GM12878 (cell line): ENCODE results near the gene CLEC1A. TPM values are rescaled to one million over a fixed set of nuclear protein-coding genes. Genes with fewer than 3 reads are reported as not detected.

ENCODE experiments used
- ATAC-seq: fragments of 200-7000 bp; cut with Tn5 transposase; 3 replicates; pipeline ENCODE4 v1.9.1; 2020; ENCODE audit warnings: mild to moderate bottlenecking, moderate library complexity
- BruUV-seq: library from RNA; stranded (reverse); fragments of 400-500 nt; replicated peaks from 2 replicates; lab custom pipeline; 2021; lab: Mats Ljungman, UMichigan
- CTCF ChIA-PET: fragments of 300-600 bp; sonication (Branson Sonifier 250); formaldehyde crosslinking; extraction: SDS; loops from one replicate; lab custom pipeline; 2021; ENCODE audit warnings: inconsistent platforms; lab: Yijun Ruan, JAX
- POLR2A ChIA-PET: fragments of 350-600 bp; formaldehyde crosslinking; extraction: SDS; loops from one replicate; lab custom pipeline; 2021; ENCODE audit warnings: inconsistent platforms; lab: Charles Lee
- RAD21 ChIA-PET: fragments of 300-600 bp; sonication (Branson Sonifier 250); formaldehyde crosslinking; loops from one replicate; lab custom pipeline; 2023; ENCODE audit warnings: antibody characterized with exemption; ENCODE audit not compliant: unreplicated experiment; lab: Charles Lee
- SMC1A ChIA-PET: fragments of 300-600 bp; sonication (Branson Sonifier 250); formaldehyde crosslinking; loops from one replicate; lab custom pipeline; 2023; ENCODE audit not compliant: unreplicated experiment, uncharacterized antibody; lab: Charles Lee
- DNase-seq: peaks from one replicate; pipeline ENCODE4 v3.0.0-alpha.2; 2011; ENCODE audit warnings: low read depth, low spot score
- FAIRE-seq: peaks from 3 replicates; lab custom pipeline; 2011; peaks lifted over from hg19 to GRCh38; lab: Jason Lieb, UNC
- H2AFZ ChIP-seq: 2 replicates; pipeline ENCODE4 v1.6.0; 2011; ENCODE audit warnings: low read depth, low read length, control low read depth; ENCODE audit not compliant: control insufficient read depth
- H3K27ac ChIP-seq: 2 replicates; pipeline ENCODE4 v1.5.1; 2011; ENCODE audit warnings: control low read depth; ENCODE audit not compliant: control insufficient read depth, insufficient read depth
- H3K27me3 ChIP-seq, 2 experiments: replicated peaks in 1 of 2; 2 replicates each; pipeline versions ENCODE4 v1.6.0 to v1.6.1; 2011; ENCODE audit warnings: low read length in 1 of 2; ENCODE audit not compliant: control insufficient read depth in 2 of 2, insufficient read depth in 2 of 2
- H3K36me3 ChIP-seq, 2 experiments: 2 replicates each; pipeline ENCODE4 v1.5.1; 2011; ENCODE audit warnings: low read length in 1 of 2; ENCODE audit not compliant: control insufficient read depth in 2 of 2, insufficient read depth in 2 of 2
- H3K4me1 ChIP-seq: 2 replicates; pipeline ENCODE4 v1.6.1; 2011; ENCODE audit warnings: mild to moderate bottlenecking, low read length, moderate library complexity, mixed read lengths; ENCODE audit not compliant: control insufficient read depth, insufficient read depth
- H3K4me2 ChIP-seq: 2 replicates; pipeline ENCODE4 v1.6.0; 2011; ENCODE audit warnings: control low read depth; ENCODE audit not compliant: control insufficient read depth, insufficient read depth
- H3K4me3 ChIP-seq: fragments of 200-600 bp; sonication (generic); 2 replicates; pipeline ENCODE4 v1.5.1; 2016
- H3K79me2 ChIP-seq: 2 replicates; pipeline ENCODE4 v1.6.0; 2011; ENCODE audit warnings: low read length; ENCODE audit not compliant: control insufficient read depth, insufficient read depth
- H3K9ac ChIP-seq: 2 replicates; pipeline ENCODE4 v1.8.0; 2011; ENCODE audit warnings: low read length, control low read depth, mixed read lengths; ENCODE audit not compliant: control insufficient read depth, insufficient read depth
- H3K9me3 ChIP-seq: replicated peaks from 3 replicates; pipeline ENCODE4 v1.5.1; 2011; ENCODE audit warnings: mild to moderate bottlenecking, low read length; ENCODE audit not compliant: control insufficient read depth, insufficient read depth
- H4K20me1 ChIP-seq: 2 replicates; pipeline ENCODE4 v1.6.0; 2011; ENCODE audit not compliant: control insufficient read depth, insufficient read depth
- BHLHE40 ChIP-seq, 2 experiments: fragments of 450-650 bp in 1 of 2; IDR thresholded peaks; 2 replicates each; pipeline ENCODE4 v1.6.1; 2011 to 2017; ENCODE audit warnings: low read depth in 2 of 2, borderline replicate concordance in 1 of 2, improper control_type of control experiment in 1 of 2, low read length in 1 of 2, mild to moderate bottlenecking in 1 of 2
- ESRRA ChIP-seq: IDR thresholded peaks from 2 replicates; pipeline ENCODE4 v1.6.1; 2012; ENCODE audit warnings: mild to moderate bottlenecking, low read length, improper control_type of control experiment
- FOXK2 ChIP-seq: fragments of 450-650 bp; IDR thresholded peaks from 2 replicates; pipeline ENCODE4 v1.6.1; 2017; ENCODE audit warnings: mild to moderate bottlenecking, moderate library complexity
- HDGF ChIP-seq: fragments of 450-650 bp; IDR thresholded peaks from 2 replicates; pipeline ENCODE4 v1.6.1; 2016; ENCODE audit warnings: antibody characterized with exemption
- LARP7 ChIP-seq: fragments of 450-650 bp; IDR thresholded peaks from 2 replicates; pipeline ENCODE4 v1.6.1; 2017; ENCODE audit warnings: mild to moderate bottlenecking
- NFIC ChIP-seq: IDR thresholded peaks from 2 replicates; pipeline ENCODE4 v1.6.1; 2012; ENCODE audit warnings: low read depth, mild to moderate bottlenecking, inconsistent platforms, low read length, moderate library complexity
- NR2C1 ChIP-seq: fragments of 450-650 bp; IDR thresholded peaks from 2 replicates; pipeline ENCODE4 v1.6.1; 2017; ENCODE audit warnings: antibody characterized with exemption, mild to moderate bottlenecking, moderate library complexity
- NR2C2 ChIP-seq: IDR thresholded peaks from 2 replicates; pipeline ENCODE4 v1.6.1; 2011; ENCODE audit warnings: borderline replicate concordance, low read depth; ENCODE audit not compliant: control insufficient read depth, insufficient read length
- SMAD5 ChIP-seq: IDR thresholded peaks from 2 replicates; pipeline ENCODE4 v1.6.1; 2016; ENCODE audit warnings: antibody characterized with exemption, low read depth
- TCF12 ChIP-seq: IDR thresholded peaks from 2 replicates; pipeline ENCODE4 v1.6.1; 2011; ENCODE audit warnings: low read depth, mild to moderate bottlenecking, low read length
- TCF3 ChIP-seq: IDR thresholded peaks from 2 replicates; pipeline ENCODE4 v1.6.1; 2012; ENCODE audit warnings: low read depth, mild to moderate bottlenecking, low read length, borderline replicate concordance; ENCODE audit not compliant: insufficient read depth
- ZNF217 ChIP-seq: fragments of 450-650 bp; IDR thresholded peaks from 2 replicates; pipeline ENCODE4 v1.6.1; 2017; ENCODE audit warnings: antibody characterized with exemption, mild to moderate bottlenecking
- WGBS: methylation state at CpG from one replicate; pipeline ENCODE4 v1.1.6; 2016; ENCODE audit warnings: low lambda C conversion rate; ENCODE audit not compliant: insufficient replicate concordance, insufficient coverage; ENCODE audit errors: missing lambda C conversion rate; 5-methylcytosine and 5-hydroxymethylcytosine counted together
- in situ Hi-C: fragments of 300-500 bp; cut with MboI; formaldehyde crosslinking; loops from 9 replicates; pipeline ENCODE4 v1.14.3; 2018; ENCODE audit warnings: mixed read lengths
- intact Hi-C: fragments of 100-400 bp; cut with micrococcal nuclease; formaldehyde crosslinking; loops from one replicate; pipeline ENCODE4 v1.14.2; 2022; ENCODE audit not compliant: unreplicated experiment
- polyA plus RNA-seq, 11 experiments: library from polyadenylated mRNA; depleted of rRNA in 4 of 11; unstranded in 6 of 11; stranded (reverse) in 5 of 11; fragments of >200 nt; fragmentation: Nextera tagmentation in 4 of 11; fragmentation: Illumina TruSeq in 1 of 11; extraction: Ambion mirVana in 4 of 11; extraction: Trizol in 1 of 11; gene quantifications; 1 replicate in 1 of 11; 2 replicates in 10 of 11; pipeline versions ENCODE4 v1.2.1 to v1.2.3, GENCODE V29; 2011 to 2016; ENCODE audit warnings: inconsistent platforms in 2 of 11, missing spikeins in 2 of 11, low read depth in 1 of 11
- total RNA-seq, 4 experiments: library from RNA; depleted of rRNA in 3 of 4; stranded (reverse); fragments of >200 nt in 3 of 4; fragmentation: Illumina TruSeq in 1 of 4; extraction: Trizol in 1 of 4; gene quantifications; 2 replicates each; pipeline versions ENCODE4 v1.2.1 to v1.2.3, GENCODE V29; 2013 to 2021
- TF ChIP-seq, protein P1 (sequence below): fragments of 450-650 bp; IDR thresholded peaks from 2 replicates; pipeline ENCODE4 v1.6.1; 2018; ENCODE audit warnings: borderline replicate concordance, mild to moderate bottlenecking; ENCODE audit not compliant: partially characterized antibody
- TF ChIP-seq, protein P2 (sequence below): IDR thresholded peaks from 2 replicates; pipeline ENCODE4 v1.6.1; 2011; ENCODE audit warnings: mild to moderate bottlenecking, low read depth, low read length, moderate library complexity; ENCODE audit not compliant: insufficient replicate concordance
- TF ChIP-seq, protein P3 (sequence below): IDR thresholded peaks from 2 replicates; pipeline ENCODE4 v1.6.1; 2012; ENCODE audit warnings: low read depth, low read length, improper control_type of control experiment

The CLEC1A gene
- total and polyA plus RNA-seq, 10 of the 15 experiments (the other 5 are each of a cell fraction or from before 2014, with no cell fraction given): not detected

DNA sequence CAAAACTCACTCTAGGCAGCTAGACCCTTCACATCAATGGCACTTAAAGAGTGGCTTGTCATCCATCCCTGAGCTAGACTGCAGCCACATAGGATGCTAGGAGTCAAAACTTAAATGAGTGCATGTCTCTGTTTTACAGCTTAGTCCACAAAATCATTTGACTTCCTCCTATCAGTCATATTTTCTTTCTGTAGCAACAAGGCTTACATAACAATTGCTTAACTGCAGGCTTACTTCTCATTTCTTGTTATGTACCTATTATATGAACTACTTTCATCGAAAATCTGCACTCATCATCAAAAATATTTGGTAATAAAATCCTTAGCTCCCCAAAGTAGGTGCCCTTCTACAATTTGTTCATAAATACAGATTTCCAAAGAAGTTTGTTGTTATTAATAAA is 30.1 kb downstream of the CLEC1A start:
- POLR2A ChIA-PET: no interaction called here

DNA sequence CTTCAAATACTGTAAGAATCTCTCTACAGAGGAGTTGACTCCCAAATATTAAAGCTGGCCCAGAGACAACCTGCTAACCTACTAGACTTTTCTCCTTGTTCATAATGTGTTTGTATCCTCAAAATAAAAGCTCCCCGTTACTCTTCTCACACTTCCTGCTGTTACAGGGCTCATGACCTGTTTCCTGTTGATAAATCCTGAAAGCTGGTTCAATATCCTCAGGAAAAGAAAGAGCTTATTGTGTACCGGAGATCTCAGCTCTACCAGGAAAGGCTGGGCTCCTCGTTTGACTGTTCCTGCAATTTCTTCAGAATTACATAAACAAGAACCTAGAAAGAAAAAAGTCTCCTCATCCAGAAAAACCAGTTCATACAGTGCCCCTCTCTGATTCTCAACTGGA is 30.8 kb downstream of the CLEC1A start:
- ATAC-seq (no peak), DNase-seq (no peak), FAIRE-seq (no peak)
- CTCF ChIA-PET: interaction anchor here (0.7 to 1.1 kb wide), 3 partner anchors 24 to 58 kb away, joined by 3 to 4 read pairs (median 3); no protein-coding TSS in a partner anchor
- Histone ChIP-seq H3K9ac (no peak overlapping the region), H3K36me3 (no peaks in the 10 kb centered on the region), H2AFZ (no peak overlapping the region), H3K4me1 (peaks cover 9% of the 10 kb centered on the region), H3K9me3 (no peaks in the 10 kb centered on the region), H3K79me2 (no peaks in the 10 kb centered on the region), H4K20me1 (no peaks in the 10 kb centered on the region), H3K27ac (no peak overlapping the region), H3K4me2 (no peak overlapping the region), H3K27me3 (peaks cover 0 to 1% of the 10 kb centered on the region in 2 experiments; a peak in 1 of 4 replicates), H3K4me3 (no peak overlapping the region)
- RAD21 ChIA-PET: no interaction called here
- in situ Hi-C loops: no loop called here
- intact Hi-C loops: no loop called here
- SMC1A ChIA-PET: no interaction called here
- POLR2A ChIA-PET: no interaction called here
- no TSS peak for BruUV-seq
- WGBS: 0% methylated on average over 3 of the region's 3 CpGs
- TF ChIP-seq, protein P1, sequence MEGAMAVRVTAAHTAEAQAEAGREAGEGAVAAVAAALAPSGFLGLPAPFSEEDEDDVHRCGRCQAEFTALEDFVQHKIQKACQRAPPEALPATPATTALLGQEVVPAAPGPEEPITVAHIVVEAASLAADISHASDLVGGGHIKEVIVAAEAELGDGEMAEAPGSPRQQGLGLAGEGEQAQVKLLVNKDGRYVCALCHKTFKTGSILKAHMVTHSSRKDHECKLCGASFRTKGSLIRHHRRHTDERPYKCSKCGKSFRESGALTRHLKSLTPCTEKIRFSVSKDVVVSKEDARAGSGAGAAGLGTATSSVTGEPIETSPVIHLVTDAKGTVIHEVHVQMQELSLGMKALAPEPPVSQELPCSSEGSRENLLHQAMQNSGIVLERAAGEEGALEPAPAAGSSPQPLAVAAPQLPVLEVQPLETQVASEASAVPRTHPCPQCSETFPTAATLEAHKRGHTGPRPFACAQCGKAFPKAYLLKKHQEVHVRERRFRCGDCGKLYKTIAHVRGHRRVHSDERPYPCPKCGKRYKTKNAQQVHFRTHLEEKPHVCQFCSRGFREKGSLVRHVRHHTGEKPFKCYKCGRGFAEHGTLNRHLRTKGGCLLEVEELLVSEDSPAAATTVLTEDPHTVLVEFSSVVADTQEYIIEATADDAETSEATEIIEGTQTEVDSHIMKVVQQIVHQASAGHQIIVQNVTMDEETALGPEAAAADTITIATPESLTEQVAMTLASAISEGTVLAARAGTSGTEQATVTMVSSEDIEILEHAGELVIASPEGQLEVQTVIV: no peak
- TF ChIP-seq, protein P2, sequence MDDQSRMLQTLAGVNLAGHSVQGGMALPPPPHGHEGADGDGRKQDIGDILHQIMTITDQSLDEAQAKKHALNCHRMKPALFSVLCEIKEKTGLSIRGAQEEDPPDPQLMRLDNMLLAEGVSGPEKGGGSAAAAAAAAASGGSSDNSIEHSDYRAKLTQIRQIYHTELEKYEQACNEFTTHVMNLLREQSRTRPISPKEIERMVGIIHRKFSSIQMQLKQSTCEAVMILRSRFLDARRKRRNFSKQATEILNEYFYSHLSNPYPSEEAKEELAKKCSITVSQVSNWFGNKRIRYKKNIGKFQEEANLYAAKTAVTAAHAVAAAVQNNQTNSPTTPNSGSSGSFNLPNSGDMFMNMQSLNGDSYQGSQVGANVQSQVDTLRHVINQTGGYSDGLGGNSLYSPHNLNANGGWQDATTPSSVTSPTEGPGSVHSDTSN: no peak
- TF ChIP-seq TCF3 (no peak), NFIC (no peak), LARP7 (no peak), SMAD5 (no peak), ZNF217 (no peak), BHLHE40 (IDR thresholded peaks at IDR 0.05; ENCODE audit: borderline replicate concordance in 1 of 2, low read depth in 2 of 2, low read length in 1 of 2) (no peak), HDGF (no peak), ESRRA (no peak), NR2C2 (no peak)
- TF ChIP-seq, protein P3, sequence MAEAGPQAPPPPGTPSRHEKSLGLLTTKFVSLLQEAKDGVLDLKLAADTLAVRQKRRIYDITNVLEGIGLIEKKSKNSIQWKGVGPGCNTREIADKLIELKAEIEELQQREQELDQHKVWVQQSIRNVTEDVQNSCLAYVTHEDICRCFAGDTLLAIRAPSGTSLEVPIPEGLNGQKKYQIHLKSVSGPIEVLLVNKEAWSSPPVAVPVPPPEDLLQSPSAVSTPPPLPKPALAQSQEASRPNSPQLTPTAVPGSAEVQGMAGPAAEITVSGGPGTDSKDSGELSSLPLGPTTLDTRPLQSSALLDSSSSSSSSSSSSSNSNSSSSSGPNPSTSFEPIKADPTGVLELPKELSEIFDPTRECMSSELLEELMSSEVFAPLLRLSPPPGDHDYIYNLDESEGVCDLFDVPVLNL: no peak

More for the DNA sequence above, 30.1 kb downstream of the CLEC1A start:
- in situ Hi-C loops (no loop called here), intact Hi-C loops (no loop called here)
- BruUV-seq: no TSS peak
- no peak overlapping the region for H2AFZ ChIP-seq
- RAD21 ChIA-PET: no interaction called here
- no peaks in the 10 kb centered on the region for H4K20me1 ChIP-seq
- 4% methylated on average over 1 of the region's 1 CpG for WGBS
- CTCF ChIA-PET: interaction anchor here (1.0 to 1.1 kb wide), 3 partner anchors 32 to 58 kb away, joined by 3 to 4 read pairs (median 3); partner anchors contain the start of gene CLEC12B
- SMC1A ChIA-PET: interaction anchor here (1.1 kb wide), 1 partner anchor 23 kb away, joined by 6 read pairs; no protein-coding TSS in a partner anchor
- H3K27ac ChIP-seq: no peak overlapping the region
- H3K4me1 ChIP-seq: peaks cover 9% of the 10 kb centered on the region
- TF ChIP-seq TCF12 (no peak), NR2C1 (no peak), FOXK2 (no peak)
- no peak overlapping the region for H3K9ac ChIP-seq
- H3K4me3 ChIP-seq: no peak overlapping the region
- H3K79me2 ChIP-seq: no peaks in the 10 kb centered on the region
- FAIRE-seq (no peak), ATAC-seq (no peak), DNase-seq (no peak)
- no peak overlapping the region for H3K4me2 ChIP-seq
- H3K27me3 ChIP-seq: peaks cover 0 to 1% of the 10 kb centered on the region in 2 experiments; a peak in 1 of 4 replicates
- H3K9me3 ChIP-seq: no peaks in the 10 kb centered on the region
- no peaks in the 10 kb centered on the region for H3K36me3 ChIP-seq
